ENCODE results near the gene AFAP1L1.

DNA sequence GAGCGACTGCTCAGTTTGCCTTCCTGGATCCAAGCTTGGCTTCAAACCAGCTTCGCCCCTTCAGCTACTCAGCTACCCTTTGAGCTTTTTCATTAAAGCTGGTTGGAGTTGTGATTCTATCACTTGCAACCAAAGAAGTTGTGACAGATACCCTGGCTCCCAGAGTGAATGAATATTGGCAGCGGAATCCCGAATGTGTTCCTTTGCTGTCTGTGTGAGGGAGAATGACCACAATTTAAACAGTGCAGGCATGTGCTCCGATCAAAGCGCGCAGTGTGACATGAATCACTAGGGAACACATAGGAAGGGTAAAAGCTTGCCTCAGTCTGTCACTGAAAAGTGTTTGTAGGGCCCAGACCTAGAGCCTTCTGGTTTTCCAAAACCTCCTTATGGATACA is 6.6 kb upstream of the AFAP1L1 start:
- TF ChIP-seq, protein P1, sequence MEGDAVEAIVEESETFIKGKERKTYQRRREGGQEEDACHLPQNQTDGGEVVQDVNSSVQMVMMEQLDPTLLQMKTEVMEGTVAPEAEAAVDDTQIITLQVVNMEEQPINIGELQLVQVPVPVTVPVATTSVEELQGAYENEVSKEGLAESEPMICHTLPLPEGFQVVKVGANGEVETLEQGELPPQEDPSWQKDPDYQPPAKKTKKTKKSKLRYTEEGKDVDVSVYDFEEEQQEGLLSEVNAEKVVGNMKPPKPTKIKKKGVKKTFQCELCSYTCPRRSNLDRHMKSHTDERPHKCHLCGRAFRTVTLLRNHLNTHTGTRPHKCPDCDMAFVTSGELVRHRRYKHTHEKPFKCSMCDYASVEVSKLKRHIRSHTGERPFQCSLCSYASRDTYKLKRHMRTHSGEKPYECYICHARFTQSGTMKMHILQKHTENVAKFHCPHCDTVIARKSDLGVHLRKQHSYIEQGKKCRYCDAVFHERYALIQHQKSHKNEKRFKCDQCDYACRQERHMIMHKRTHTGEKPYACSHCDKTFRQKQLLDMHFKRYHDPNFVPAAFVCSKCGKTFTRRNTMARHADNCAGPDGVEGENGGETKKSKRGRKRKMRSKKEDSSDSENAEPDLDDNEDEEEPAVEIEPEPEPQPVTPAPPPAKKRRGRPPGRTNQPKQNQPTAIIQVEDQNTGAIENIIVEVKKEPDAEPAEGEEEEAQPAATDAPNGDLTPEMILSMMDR (IDR thresholded peaks at IDR 0.05): peak; percentile 27
- no peak for TF ChIP-seq ZFX (IDR thresholded peaks at IDR 0.05; ENCODE audit: borderline replicate concordance)
